ENCODE data around the gene PLD3. TPM values are rescaled to one million over a fixed set of nuclear protein-coding genes. Genes with fewer than 3 reads are reported as not detected.

The PLD3 gene
- polyA plus RNA-seq, 1 experiment, result 395 TPM

DNA sequence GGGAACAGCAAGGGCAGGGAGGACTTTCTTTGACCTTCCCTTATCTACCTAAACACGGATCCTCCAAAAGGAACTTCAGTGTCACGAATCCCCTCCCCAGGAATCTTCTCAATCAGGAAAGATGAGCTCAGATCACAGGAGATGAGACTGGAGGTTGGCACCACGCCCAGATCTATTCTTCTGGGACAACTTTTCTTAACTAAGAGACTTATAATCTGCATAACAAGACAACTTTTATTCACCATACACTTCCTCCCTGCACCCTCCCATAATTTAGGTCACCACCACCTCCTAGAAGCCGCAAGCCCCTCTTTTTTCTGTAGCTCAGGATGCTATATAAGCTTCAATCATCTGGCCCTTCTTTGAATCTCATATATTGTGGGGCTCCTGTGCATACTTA is 44.2 kb upstream of the PLD3 start:
- Histone ChIP-seq H3K4me3 (ENCODE audit: low read depth, low read length) (no peak overlapping the region), H3K9me3 (ENCODE audit: control insufficient read depth, insufficient read depth, low read length) (no peaks in the 10 kb centered on the region), H3K27me3 (ENCODE audit: control insufficient read depth, insufficient read depth, low read length) (no peaks in the 10 kb centered on the region), H3K27ac (ENCODE audit: low read depth, low read length) (no peak overlapping the region)
- POLR2A ChIA-PET, result no interaction called here
- TF ChIP-seq, protein P1, sequence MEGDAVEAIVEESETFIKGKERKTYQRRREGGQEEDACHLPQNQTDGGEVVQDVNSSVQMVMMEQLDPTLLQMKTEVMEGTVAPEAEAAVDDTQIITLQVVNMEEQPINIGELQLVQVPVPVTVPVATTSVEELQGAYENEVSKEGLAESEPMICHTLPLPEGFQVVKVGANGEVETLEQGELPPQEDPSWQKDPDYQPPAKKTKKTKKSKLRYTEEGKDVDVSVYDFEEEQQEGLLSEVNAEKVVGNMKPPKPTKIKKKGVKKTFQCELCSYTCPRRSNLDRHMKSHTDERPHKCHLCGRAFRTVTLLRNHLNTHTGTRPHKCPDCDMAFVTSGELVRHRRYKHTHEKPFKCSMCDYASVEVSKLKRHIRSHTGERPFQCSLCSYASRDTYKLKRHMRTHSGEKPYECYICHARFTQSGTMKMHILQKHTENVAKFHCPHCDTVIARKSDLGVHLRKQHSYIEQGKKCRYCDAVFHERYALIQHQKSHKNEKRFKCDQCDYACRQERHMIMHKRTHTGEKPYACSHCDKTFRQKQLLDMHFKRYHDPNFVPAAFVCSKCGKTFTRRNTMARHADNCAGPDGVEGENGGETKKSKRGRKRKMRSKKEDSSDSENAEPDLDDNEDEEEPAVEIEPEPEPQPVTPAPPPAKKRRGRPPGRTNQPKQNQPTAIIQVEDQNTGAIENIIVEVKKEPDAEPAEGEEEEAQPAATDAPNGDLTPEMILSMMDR (IDR thresholded peaks at IDR 0.05; ENCODE audit: low read depth, low read length), result no peak
- DNase-seq (ENCODE audit: low read depth, low spot score), result no peak
- CTCF ChIA-PET, result interaction anchor here (0.6 to 2.4 kb wide), 17 partner anchors 11 to 330 kb away, joined by 3 to 26 read pairs (median 9); partner anchors contain the start of genes C19orf47 and PLD3

DNA sequence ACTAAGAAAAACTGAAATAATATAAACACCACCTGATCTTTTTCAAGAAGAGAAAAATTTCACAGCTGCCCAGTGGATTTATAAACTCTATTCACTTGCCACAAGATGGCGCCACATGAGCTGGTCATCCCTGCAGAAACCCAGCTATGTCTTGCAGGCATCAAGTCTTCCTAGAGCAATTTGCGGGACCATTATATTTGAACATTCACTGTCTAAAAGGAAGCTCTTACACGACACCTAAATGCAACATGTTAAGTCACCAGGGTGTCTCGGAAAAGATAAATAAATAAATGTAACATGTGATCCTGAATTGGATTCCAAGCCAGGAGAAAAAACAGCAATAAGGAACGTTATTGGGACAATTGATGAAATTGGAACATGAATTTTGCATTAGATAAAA is 43.1 kb upstream of the PLD3 start:
- ChIA-PET POLR2A (interaction anchor here (0.6 to 1.0 kb wide), 7 partner anchors 40 to 941 kb away, joined by 3 to 9 read pairs (median 4); no protein-coding TSS in a partner anchor), CTCF (interaction anchor here (0.5 to 2.4 kb wide), 51 partner anchors 9 to 759 kb away, joined by 3 to 26 read pairs (median 4); partner anchors contain the start of genes C19orf47, LTBP4, PLD3 and SERTAD1)
- no peak overlapping the region for H3K4me3 ChIP-seq (ENCODE audit: low read depth, low read length)
- DNase-seq (ENCODE audit: low read depth, low spot score), result peak; percentile 83
- TF ChIP-seq, protein P1 (IDR thresholded peaks at IDR 0.05; ENCODE audit: low read depth, low read length), result peak; percentile 79
- no peaks in the 10 kb centered on the region for H3K9me3 ChIP-seq (ENCODE audit: control insufficient read depth, insufficient read depth, low read length)
- H3K27ac ChIP-seq (ENCODE audit: low read depth, low read length), result no peak overlapping the region
- no peaks in the 10 kb centered on the region for H3K27me3 ChIP-seq (ENCODE audit: control insufficient read depth, insufficient read depth, low read length)

DNA sequence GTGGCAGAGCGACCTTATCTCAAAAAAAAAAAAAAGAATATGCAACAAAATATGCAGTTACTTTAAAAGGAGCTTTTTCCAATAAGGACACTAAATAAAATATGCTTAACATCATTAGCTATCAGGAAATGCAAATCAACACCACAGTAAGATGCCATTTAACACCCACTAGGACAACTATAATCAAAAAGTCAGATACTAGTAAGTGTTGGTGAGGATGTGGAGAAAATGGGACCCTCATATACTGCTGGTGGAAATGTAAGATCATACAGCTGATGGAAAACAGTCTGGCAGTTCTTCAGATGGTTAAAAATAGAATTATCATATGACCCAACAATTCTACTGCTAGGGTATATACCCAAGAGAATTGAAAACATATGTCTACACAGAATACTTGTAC is 38.8 kb upstream of the PLD3 start:
- ChIA-PET POLR2A (interaction anchor here (0.6 to 0.7 kb wide), 2 partner anchors 82 to 325 kb away, joined by 4 read pairs; no protein-coding TSS in a partner anchor), CTCF (no interaction called here)
- no peak overlapping the region for H3K27ac ChIP-seq (ENCODE audit: low read depth, low read length)

DNA sequence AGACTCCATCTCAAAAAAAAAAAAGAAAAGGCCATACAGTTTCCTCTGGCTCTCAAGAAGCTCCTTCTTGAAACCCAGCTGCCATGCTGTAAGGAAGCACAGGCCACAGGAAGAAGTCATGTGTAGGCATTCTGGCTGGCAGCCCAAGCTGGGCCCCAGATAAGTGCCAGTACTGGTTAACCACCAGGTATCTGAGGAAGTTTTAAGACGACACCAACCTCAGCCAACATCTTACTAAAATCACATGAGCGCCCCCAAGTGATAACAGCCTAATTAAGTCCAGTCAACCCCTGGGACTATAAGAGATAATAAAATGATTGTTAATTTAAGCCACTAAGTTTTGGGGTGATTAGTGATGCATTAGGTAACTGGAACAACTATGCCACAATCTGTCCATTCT is 36.0 kb upstream of the PLD3 start:
- ChIA-PET POLR2A (no interaction called here), CTCF (interaction anchor here (0.7 kb wide), 1 partner anchor 16 kb away, joined by 4 read pairs; no protein-coding TSS in a partner anchor)
- Histone ChIP-seq H3K4me3 (ENCODE audit: low read depth, low read length) (no peak overlapping the region), H3K27ac (ENCODE audit: low read depth, low read length) (no peak overlapping the region), H3K27me3 (ENCODE audit: control insufficient read depth, insufficient read depth, low read length) (no peaks in the 10 kb centered on the region), H3K9me3 (ENCODE audit: control insufficient read depth, insufficient read depth, low read length) (no peaks in the 10 kb centered on the region)
- TF ChIP-seq, protein P1 (IDR thresholded peaks at IDR 0.05; ENCODE audit: low read depth, low read length), result no peak
- no peak for DNase-seq (ENCODE audit: low read depth, low spot score)

More for the DNA sequence above, 38.8 kb upstream of the PLD3 start:
- Histone ChIP-seq H3K27me3 (ENCODE audit: control insufficient read depth, insufficient read depth, low read length) (no peaks in the 10 kb centered on the region), H3K4me3 (ENCODE audit: low read depth, low read length) (no peak overlapping the region), H3K9me3 (ENCODE audit: control insufficient read depth, insufficient read depth, low read length) (no peaks in the 10 kb centered on the region)
- TF ChIP-seq, protein P1 (IDR thresholded peaks at IDR 0.05; ENCODE audit: low read depth, low read length), result no peak
- DNase-seq (ENCODE audit: low read depth, low spot score), result no peak

DNA sequence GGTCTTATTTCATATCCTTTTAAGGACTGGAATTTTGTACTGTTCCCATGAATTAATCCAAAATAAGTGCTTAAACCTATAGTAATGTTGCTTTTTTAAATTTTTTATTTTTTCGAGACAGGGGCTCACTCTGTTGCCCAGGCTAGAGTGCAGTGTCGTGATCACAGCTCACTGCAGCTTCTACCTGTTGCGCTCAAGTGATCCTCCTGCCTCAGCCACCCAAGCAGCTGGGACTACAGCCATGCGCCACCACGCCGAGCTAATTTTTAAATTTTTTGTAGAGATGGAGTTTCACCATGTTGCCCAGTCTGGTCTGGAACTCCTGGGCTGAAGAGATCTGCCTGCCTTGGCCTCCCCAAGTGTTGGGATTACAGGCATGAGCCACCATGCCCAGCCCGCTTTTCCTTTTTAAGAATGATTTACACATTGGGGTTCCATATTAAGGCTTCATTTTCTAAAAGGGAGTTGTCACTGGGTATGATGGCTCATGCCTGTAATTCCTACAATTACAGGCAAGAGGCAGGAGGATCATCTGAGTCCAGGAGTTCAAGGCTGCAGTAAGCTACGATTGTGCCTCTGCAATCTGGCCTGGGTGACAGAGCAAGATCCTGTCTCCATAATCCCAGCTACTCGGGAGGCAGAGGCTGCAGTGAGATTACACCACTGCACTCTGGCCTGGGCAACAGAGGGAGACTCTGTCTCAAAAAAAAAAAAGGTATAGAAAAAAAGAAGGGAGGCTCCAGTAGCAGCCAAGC is 35.1 kb upstream of the PLD3 start:
- no peak for DNase-seq (ENCODE audit: low read depth, low spot score)
- no peaks in the 10 kb centered on the region for H3K9me3 ChIP-seq (ENCODE audit: control insufficient read depth, insufficient read depth, low read length)
- no peak overlapping the region for H3K4me3 ChIP-seq (ENCODE audit: low read depth, low read length)
- no peak overlapping the region for H3K27ac ChIP-seq (ENCODE audit: low read depth, low read length)
- TF ChIP-seq, protein P1 (IDR thresholded peaks at IDR 0.05; ENCODE audit: low read depth, low read length), result no peak
- no peaks in the 10 kb centered on the region for H3K27me3 ChIP-seq (ENCODE audit: control insufficient read depth, insufficient read depth, low read length)
- POLR2A ChIA-PET, result no interaction called here
- CTCF ChIA-PET, result interaction anchor here (1.6 kb wide), 1 partner anchor 8 kb away, joined by 7 read pairs; no protein-coding TSS in a partner anchor
